GM23338 (cell line): ENCODE results near the gene CYP19A1. TPM values are rescaled to one million over a fixed set of nuclear protein-coding genes. Genes with fewer than 3 reads are reported as not detected.

Source experiments
- ATAC-seq: fragments of 200-7000 bp; cut with Tn5 transposase; 3 replicates; pipeline ENCODE4 v1.9.1; 2020
- DNase-seq: peaks from one replicate; pipeline ENCODE4 v3.0.0-alpha.2; 2015; ENCODE audit warnings: low spot score
- H2AFZ ChIP-seq: fragments of 200-600 bp; sonication (generic); 2 replicates; pipeline ENCODE4 v1.8.0; 2016; ENCODE audit warnings: antibody characterized with exemption, mild to moderate bottlenecking, moderate library complexity
- H3F3A ChIP-seq: fragments of 200-600 bp; sonication (generic); replicated peaks from 2 replicates; pipeline ENCODE4 v1.8.0; 2017; ENCODE audit warnings: antibody characterized with exemption, mixed run types, low read depth
- H3K27ac ChIP-seq: fragments of 200-600 bp; sonication (generic); 2 replicates; pipeline ENCODE4 v1.6.1; 2016; ENCODE audit warnings: low read depth
- H3K27me3 ChIP-seq: fragments of 200-600 bp; sonication (generic); 2 replicates; pipeline ENCODE4 v1.8.0; 2016; ENCODE audit warnings: mild to moderate bottlenecking, mixed run types, moderate library complexity; ENCODE audit not compliant: insufficient read depth
- H3K36me3 ChIP-seq: fragments of 200-600 bp; sonication (generic); 2 replicates; pipeline ENCODE4 v1.8.0; 2016; ENCODE audit warnings: mild to moderate bottlenecking; ENCODE audit not compliant: insufficient read depth
- H3K4me1 ChIP-seq: fragments of 200-600 bp; sonication (generic); 2 replicates; pipeline ENCODE4 v1.8.0; 2016; ENCODE audit warnings: mild to moderate bottlenecking, moderate library complexity; ENCODE audit not compliant: insufficient read depth
- H3K4me2 ChIP-seq: fragments of 200-600 bp; sonication (generic); 2 replicates; pipeline ENCODE4 v1.7.1; 2017; ENCODE audit warnings: mixed run types
- H3K4me3 ChIP-seq: fragments of 200-600 bp; sonication (generic); 2 replicates; pipeline ENCODE4 v1.6.1; 2016; ENCODE audit warnings: mixed run types
- H3K79me2 ChIP-seq: fragments of 200-600 bp; sonication (generic); replicated peaks from 2 replicates; pipeline ENCODE4 v1.8.0; 2017; ENCODE audit warnings: mild to moderate bottlenecking; ENCODE audit not compliant: insufficient read depth
- H3K9me2 ChIP-seq: fragments of 200-600 bp; sonication (generic); 2 replicates; pipeline ENCODE4 v1.8.0; 2017; ENCODE audit not compliant: insufficient read depth
- H4K20me1 ChIP-seq: fragments of 200-600 bp; sonication (generic); replicated peaks from 2 replicates; pipeline ENCODE4 v1.8.0; 2017; ENCODE audit warnings: mild to moderate bottlenecking; ENCODE audit not compliant: insufficient read depth
- H3K27ac Mint-ChIP-seq: 2 replicates; pipeline ENCODE4 v1.8.0; 2020; ENCODE audit warnings: inconsistent platforms, mild to moderate bottlenecking, moderate library complexity, mixed read lengths
- H3K27me3 Mint-ChIP-seq: 3 replicates; pipeline ENCODE4 v1.8.0; 2022; ENCODE audit warnings: low read depth, mild to moderate bottlenecking, moderate library complexity, mixed read lengths, inconsistent platforms; ENCODE audit not compliant: insufficient read depth, poor library complexity
- H3K36me3 Mint-ChIP-seq: 3 replicates; pipeline ENCODE4 v1.8.0; 2021; ENCODE audit warnings: low read depth, mild to moderate bottlenecking, inconsistent platforms, moderate library complexity, mixed read lengths
- H3K4me1 Mint-ChIP-seq: 3 replicates; pipeline ENCODE4 v1.8.0; 2020; ENCODE audit warnings: mild to moderate bottlenecking, inconsistent platforms, mixed read lengths
- H3K4me3 Mint-ChIP-seq: 3 replicates; pipeline ENCODE4 v1.8.0; 2021; ENCODE audit warnings: moderate library complexity, mild to moderate bottlenecking, inconsistent platforms, mixed read lengths
- H3K9me3 Mint-ChIP-seq: 3 replicates; pipeline ENCODE4 v1.8.0; 2020; ENCODE audit warnings: moderate library complexity, mild to moderate bottlenecking, inconsistent platforms, mixed read lengths
- CREB1 ChIP-seq: fragments of 250-450 bp; sonication (Bioruptor Pico); IDR thresholded peaks from 2 replicates; pipeline ENCODE4 v1.5.0; 2020; ENCODE audit warnings: low read depth, mild to moderate bottlenecking, moderate library complexity
- CTCF ChIP-seq, 2 experiments: fragments of 200-600 bp in 1 of 2; sonication (generic) in 1 of 2; conservative IDR thresholded peaks; 2 replicates each; pipeline versions ENCODE4 v1.5.1 to v1.6.1; 2016 to 2017; ENCODE audit warnings: antibody characterized with exemption in 2 of 2, low read depth in 2 of 2, mild to moderate bottlenecking in 2 of 2, moderate library complexity in 1 of 2
- ETS1 ChIP-seq: IDR thresholded peaks from 2 replicates; pipeline ENCODE4 v1.6.1; 2016; ENCODE audit warnings: antibody characterized with exemption
- EZH2phosphoT487 ChIP-seq: fragments of 200-600 bp; sonication (generic); IDR thresholded peaks from one replicate; pipeline ENCODE4 v1.8.1; 2018; ENCODE audit warnings: antibody characterized with exemption; ENCODE audit not compliant: unreplicated experiment
- JUNB ChIP-seq: IDR thresholded peaks from one replicate; pipeline ENCODE4 v1.6.1; 2016; ENCODE audit warnings: antibody characterized with exemption; ENCODE audit not compliant: unreplicated experiment
- NANOG ChIP-seq: IDR thresholded peaks from 2 replicates; pipeline ENCODE4 v1.6.1; 2016; ENCODE audit warnings: antibody characterized with exemption, borderline replicate concordance
- POLR2AphosphoS5 ChIP-seq: IDR thresholded peaks from 2 replicates; pipeline ENCODE4 v1.6.1; 2016; ENCODE audit warnings: antibody characterized with exemption, low read depth
- REST ChIP-seq: IDR thresholded peaks from one replicate; pipeline ENCODE4 v1.6.1; 2018; ENCODE audit warnings: antibody characterized with exemption; ENCODE audit not compliant: unreplicated experiment
- STAT1 ChIP-seq: IDR thresholded peaks from one replicate; pipeline ENCODE4 v1.6.1; 2016; ENCODE audit warnings: antibody characterized with exemption; ENCODE audit not compliant: unreplicated experiment
- ZNF114 ChIP-seq: fragments of 250-450 bp; sonication (Bioruptor Pico); IDR thresholded peaks from 2 replicates; pipeline ENCODE4 v1.5.0; 2020; ENCODE audit warnings: mild to moderate bottlenecking, moderate library complexity
- ZNF331 ChIP-seq: fragments of 250-450 bp; sonication (Bioruptor Pico); IDR thresholded peaks from 2 replicates; pipeline ENCODE4 v1.5.0; 2020; ENCODE audit warnings: low read depth, mild to moderate bottlenecking, moderate library complexity
- polyA plus RNA-seq: library from polyadenylated mRNA; unstranded; fragments of >200 nt; fragmentation: Nextera tagmentation; extraction: Ambion mirVana; gene quantifications from 2 replicates; pipeline ENCODE4 v1.2.1, GENCODE V29; 2016
- total RNA-seq: library from RNA; depleted of rRNA; stranded (reverse); fragments of >200 nt; shearing (Covaris generic); gene quantifications from 2 replicates; pipeline ENCODE4 v1.2.3, GENCODE V29; 2014

Gene CYP19A1
- total and polyA plus RNA-seq, 2 experiments from 2014 or later = 0.42 TPM; not detected in 1

- Histone ChIP-seq H3F3A (no peaks in the 10 kb centered on the region), H2AFZ (no peak overlapping the region), H4K20me1 (no peaks in the 10 kb centered on the region; the same call in 1 of the 2 replicates), H3K9me2 (no peaks in the 10 kb centered on the region), H3K36me3 (no peaks in the 10 kb centered on the region), H3K27ac (no peak overlapping the region), H3K4me3 (no peak overlapping the region), H3K27me3 (no peaks in the 10 kb centered on the region), H3K79me2 (no peaks in the 10 kb centered on the region), H3K4me1 (peaks cover 7% of the 10 kb centered on the region), H3K4me2 (no peak overlapping the region)
- TF ChIP-seq ZNF331 (no peak), CTCF (conservative IDR thresholded peaks at IDR 0.05; ENCODE audit: low read depth in 2 of 2) (peak; percentile 91 to 97), EZH2phosphoT487 (no peak), ZNF114 (CRISPR knock-in tag) (no peak), NANOG (no peak), JUNB (no peak)
- Mint-ChIP-seq H3K36me3 (no peaks in the 10 kb centered on the region), H3K4me3 (no peak overlapping the region), H3K27me3 (no peaks in the 10 kb centered on the region), H3K9me3 (no peaks in the 10 kb centered on the region), H3K4me1 (peaks cover 12% of the 10 kb centered on the region), H3K27ac (0 out of 2 replicates have a peak overlapping the region, but pooled peaks have one; percentile 30)
- peak; percentile 82 for DNase-seq
- ATAC-seq = peak; percentile 94
Observed at GRCh38 chr15:51162865-51163762, 175.3 kb downstream of the CYP19A1 start.

DNA sequence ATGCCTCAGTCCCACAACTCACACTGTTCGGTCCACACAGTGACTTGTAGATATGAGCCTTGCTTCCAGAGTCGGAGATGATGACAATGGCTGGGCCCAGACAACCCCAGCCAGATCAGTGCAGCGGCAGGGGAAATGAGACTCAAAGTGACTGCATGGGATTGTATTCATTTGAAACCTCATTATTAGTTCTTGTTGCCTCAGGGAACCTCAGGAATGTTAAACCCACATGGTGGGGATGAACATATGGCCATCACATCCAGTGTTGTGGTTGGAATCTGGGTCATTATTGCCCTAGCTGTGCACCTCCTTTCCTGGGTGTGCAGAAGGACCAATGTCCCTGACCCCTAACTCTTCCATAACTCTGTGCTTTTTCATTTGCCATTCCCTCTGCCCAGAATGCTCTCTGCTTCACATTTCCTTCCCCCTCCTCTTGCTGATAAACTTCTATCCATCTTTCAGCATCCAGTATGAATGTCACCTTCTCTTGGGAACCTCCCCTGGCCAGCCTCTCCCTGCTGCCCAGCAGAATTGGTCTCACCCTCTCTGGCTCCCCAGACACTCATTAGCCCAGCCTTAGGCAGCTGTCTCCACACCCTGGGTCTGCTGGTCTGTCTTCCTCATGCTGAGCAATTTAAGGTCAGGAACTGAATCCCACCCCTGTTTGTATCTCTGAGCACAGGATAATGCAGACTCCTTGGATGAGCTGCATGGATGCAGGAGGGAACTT is 176.7 kb downstream of the CYP19A1 start:
- H3K4me1 ChIP-seq = peaks cover 7% of the 10 kb centered on the region
- TF ChIP-seq ETS1 = no peak
- no peak for TF ChIP-seq ZNF331
- TF ChIP-seq POLR2AphosphoS5 = no peak
- no peak for TF ChIP-seq CREB1 (CRISPR knock-in tag)
- TF ChIP-seq REST = no peak
- no peak for TF ChIP-seq STAT1

More for the DNA sequence above, 176.7 kb downstream of the CYP19A1 start:
- Mint-ChIP-seq H3K27me3 (no peaks in the 10 kb centered on the region), H3K4me1 (peaks cover 12% of the 10 kb centered on the region), H3K27ac (no peak overlapping the region), H3K36me3 (no peaks in the 10 kb centered on the region), H3K9me3 (no peaks in the 10 kb centered on the region), H3K4me3 (no peak overlapping the region)
- ATAC-seq (no peak), DNase-seq (no peak)
- no peak overlapping the region for H2AFZ ChIP-seq
- H3K9me2 ChIP-seq = no peaks in the 10 kb centered on the region
- H3K27ac ChIP-seq = no peak overlapping the region
- H3K79me2 ChIP-seq = no peaks in the 10 kb centered on the region
- H3F3A ChIP-seq = no peaks in the 10 kb centered on the region
- H3K27me3 ChIP-seq = no peaks in the 10 kb centered on the region
- H4K20me1 ChIP-seq = no peaks in the 10 kb centered on the region; the same call in 1 of the 2 replicates
- no peak overlapping the region for H3K4me3 ChIP-seq
- H3K4me2 ChIP-seq = no peak overlapping the region
- no peaks in the 10 kb centered on the region for H3K36me3 ChIP-seq
